AG08396 (cell line): Measurements from ENCODE around the gene UQCC2.

Source experiments
- DNase-seq: peaks from one replicate; pipeline ENCODE4 v3.0.0; 2012; ENCODE audit warnings: low spot score, mixed read lengths

Gene UQCC2

GRCh38 chr6:33651403-33651802 lies 60.1 kb downstream of the UQCC2 start:
- no peak for DNase-seq
